HG03354 (cell line): ENCODE measurements around the gene NF2.

Source experiments
- ATAC-seq: cut with Tn5 transposase; IDR thresholded peaks from one replicate; pipeline ENCODE4 v1.9.1; 2021; ENCODE audit warnings: mild to moderate bottlenecking; ENCODE audit not compliant: unreplicated experiment, poor library complexity, severe bottlenecking

Gene NF2

GRCh38 chr22:29695129-29695926, 91.9 kb downstream of the NF2 start:
- no peak for ATAC-seq

- no peak for ATAC-seq
Measured at GRCh38 chr22:29697853-29698598, 94.6 kb downstream of the NF2 start.

- no peak for ATAC-seq
Measured at GRCh38 chr22:29700206-29700899, 96.9 kb downstream of the NF2 start.

- no peak for ATAC-seq
Measured at GRCh38 chr22:29700900-29701154, 97.4 kb downstream of the NF2 start.

GRCh38 chr22:29701155-29701999, 97.9 kb downstream of the NF2 start:
- no peak for ATAC-seq

- no peak for ATAC-seq
Measured at GRCh38 chr22:29702000-29702930, 98.8 kb downstream of the NF2 start.

- no peak for ATAC-seq
Measured at GRCh38 chr22:29702931-29703501, 99.6 kb downstream of the NF2 start.

GRCh38 chr22:29703569-29704195, 100.2 kb downstream of the NF2 start:
- no peak for ATAC-seq

GRCh38 chr22:29704528-29705285, 101.3 kb downstream of the NF2 start:
- no peak for ATAC-seq

- ATAC-seq, result no peak
Measured at GRCh38 chr22:29705651-29706050, 102.2 kb downstream of the NF2 start.

- no peak for ATAC-seq
Measured at GRCh38 chr22:29706486-29706885, 103.1 kb downstream of the NF2 start.

- no peak for ATAC-seq
Measured at GRCh38 chr22:29707010-29707409, 103.6 kb downstream of the NF2 start.

- no peak for ATAC-seq
Measured at GRCh38 chr22:29707471-29707870, 104.0 kb downstream of the NF2 start.

- no peak for ATAC-seq
Measured at GRCh38 chr22:29710193-29710592, 106.8 kb downstream of the NF2 start.

GRCh38 chr22:29710922-29711593, 107.6 kb downstream of the NF2 start:
- ATAC-seq, result no peak

- ATAC-seq, result no peak
Measured at GRCh38 chr22:29712119-29712518, 108.7 kb downstream of the NF2 start.

- no peak for ATAC-seq
Measured at GRCh38 chr22:29713156-29713727, 109.8 kb downstream of the NF2 start.
